HG03025 (cell line): ENCODE measurements around the gene ZNG1F.
A peak's percentile ranks its signal among the peaks of the same experiment; 100 is the strongest.
"Not testable (repeated sequence)": the region's sequence is repeated elsewhere in the genome, so short reads cannot be mapped to it uniquely, and the experiment has no call there.

Experiments
- ATAC-seq: cut with Tn5 transposase; IDR thresholded peaks from one replicate; pipeline ENCODE4 v1.9.1; 2021; ENCODE audit warnings: mild to moderate bottlenecking, moderate library complexity; ENCODE audit not compliant: unreplicated experiment, low FRiP score

ZNG1F gene

GRCh38 chr9:41087157-41087780 is 101.8 kb downstream of the ZNG1F start:
- ATAC-seq = not testable (repeated sequence)

- not testable (repeated sequence) for ATAC-seq
Observed at GRCh38 chr9:41086685-41087084, 102.4 kb downstream of the ZNG1F start.

GRCh38 chr9:41086215-41086614 is 102.9 kb downstream of the ZNG1F start:
- ATAC-seq = peak; percentile 51

- ATAC-seq = not testable (repeated sequence)
Observed at GRCh38 chr9:41082358-41082757, 106.8 kb downstream of the ZNG1F start.
